ENCODE measurements around the gene DEUP1. TPM values are rescaled to one million over a fixed set of nuclear protein-coding genes. Genes with fewer than 3 reads are reported as not detected.

Gene DEUP1
- total RNA-seq, result not detected

GRCh38 chr11:93330446-93330984 lies at the start of gene DEUP1:
TSS of gene DEUP1 (plus strand) at chr11:93330742. CDS start at chr11:93332260, 1,518 bp downstream.
- TF ChIP-seq CTCF (IDR thresholded peaks at IDR 0.05; ENCODE audit: low read depth), result no peak

- no peak for TF ChIP-seq CTCF (IDR thresholded peaks at IDR 0.05; ENCODE audit: low read depth)
Measured at GRCh38 chr11:93285430-93285829, 45.1 kb upstream of the DEUP1 start.

GRCh38 chr11:93287434-93287833 lies 43.1 kb upstream of the DEUP1 start:
- TF ChIP-seq CTCF (IDR thresholded peaks at IDR 0.05; ENCODE audit: low read depth), result no peak

GRCh38 chr11:93288079-93288478 lies 42.5 kb upstream of the DEUP1 start:
- TF ChIP-seq CTCF (IDR thresholded peaks at IDR 0.05; ENCODE audit: low read depth), result no peak

- no peak for TF ChIP-seq CTCF (IDR thresholded peaks at IDR 0.05; ENCODE audit: low read depth)
Measured at GRCh38 chr11:93288767-93289166, 41.8 kb upstream of the DEUP1 start.

GRCh38 chr11:93289782-93290463 lies 40.6 kb upstream of the DEUP1 start:
- TF ChIP-seq CTCF (IDR thresholded peaks at IDR 0.05; ENCODE audit: low read depth), result no peak

GRCh38 chr11:93291110-93291509 lies 39.4 kb upstream of the DEUP1 start:
- no peak for TF ChIP-seq CTCF (IDR thresholded peaks at IDR 0.05; ENCODE audit: low read depth)

All from subcutaneous adipose tissue (tissue), 4 donors.